H9 (cell line): ENCODE results near the gene MXI1. TPM values are rescaled to one million over a fixed set of nuclear protein-coding genes. Genes with fewer than 3 reads are reported as not detected.
A peak's percentile ranks its signal among the peaks of the same experiment; 100 is the strongest.

ENCODE experiments used
- DNase-seq: peaks from one replicate; pipeline ENCODE4 v3.0.0-alpha.2; 2017
- H2AFZ ChIP-seq: one replicate; pipeline ENCODE4 v1.6.1; 2013; ENCODE audit warnings: mild to moderate bottlenecking, low read length, control low read depth, moderate library complexity
- H2AK5ac ChIP-seq: 2 replicates; pipeline ENCODE4 v1.6.1; 2013; ENCODE audit warnings: low read length, control low read depth, mixed read lengths; ENCODE audit not compliant: insufficient read length
- H2BK120ac ChIP-seq: one replicate; pipeline ENCODE4 v1.6.1; 2013; ENCODE audit warnings: low read depth, mild to moderate bottlenecking, low read length, control low read depth, inconsistent platforms; ENCODE audit not compliant: poor library complexity, severe bottlenecking
- H2BK12ac ChIP-seq: 2 replicates; pipeline ENCODE4 v1.6.1; 2013; ENCODE audit warnings: low read length, control low read depth, mixed read lengths, low read depth; ENCODE audit not compliant: insufficient read length
- H2BK15ac ChIP-seq: 2 replicates; pipeline ENCODE4 v1.6.1; 2013; ENCODE audit warnings: low read depth, low read length, control low read depth
- H2BK20ac ChIP-seq: one replicate; pipeline ENCODE4 v1.6.1; 2013; ENCODE audit warnings: low read depth, mild to moderate bottlenecking, low read length, control low read depth, inconsistent platforms; ENCODE audit not compliant: poor library complexity, severe bottlenecking
- H2BK5ac ChIP-seq: 2 replicates; pipeline ENCODE4 v1.6.1; 2013; ENCODE audit warnings: low read length, control low read depth, mixed read lengths; ENCODE audit not compliant: insufficient read length
- H3K14ac ChIP-seq: 2 replicates; pipeline ENCODE4 v1.6.1; 2013; ENCODE audit warnings: low read length, control low read depth; ENCODE audit not compliant: insufficient read depth
- H3K18ac ChIP-seq: 2 replicates; pipeline ENCODE4 v1.6.1; 2013; ENCODE audit warnings: low read depth, mild to moderate bottlenecking, mixed read lengths, low read length, control low read depth; ENCODE audit not compliant: insufficient read length
- H3K23ac ChIP-seq: 2 replicates; pipeline ENCODE4 v1.6.1; 2013; ENCODE audit warnings: low read length, control low read depth, mixed read lengths, low read depth; ENCODE audit not compliant: insufficient read length
- H3K23me2 ChIP-seq: 2 replicates; pipeline ENCODE4 v1.6.1; 2013; ENCODE audit warnings: low read depth, mild to moderate bottlenecking, mixed read lengths, low read length, control low read depth; ENCODE audit not compliant: insufficient read length, poor library complexity, severe bottlenecking
- H3K27ac ChIP-seq: 2 replicates; pipeline ENCODE4 v1.5.1; 2013; ENCODE audit warnings: low read length, control low read depth, mixed read lengths, low read depth; ENCODE audit not compliant: insufficient read length
- H3K27me3 ChIP-seq: 2 replicates; pipeline ENCODE4 v1.6.1; 2013; ENCODE audit warnings: low read length, control low read depth, inconsistent platforms; ENCODE audit not compliant: insufficient read depth
- H3K4ac ChIP-seq: 2 replicates; pipeline ENCODE4 v1.6.1; 2013; ENCODE audit warnings: low read depth, mild to moderate bottlenecking, control low read depth, inconsistent platforms, low read length, moderate library complexity
- H3K4me1 ChIP-seq: 2 replicates; pipeline ENCODE4 v1.6.1; 2013; ENCODE audit warnings: low read length, control low read depth, inconsistent platforms; ENCODE audit not compliant: insufficient read depth
- H3K4me2 ChIP-seq: 2 replicates; pipeline ENCODE4 v1.6.1; 2013; ENCODE audit warnings: low read length, control low read depth, mixed read lengths; ENCODE audit not compliant: insufficient read length, insufficient read depth
- H3K56ac ChIP-seq: 2 replicates; pipeline ENCODE4 v1.6.1; 2013; ENCODE audit warnings: low read depth, mild to moderate bottlenecking, mixed read lengths, low read length, control low read depth; ENCODE audit not compliant: insufficient read length
- H3K79me1 ChIP-seq: 2 replicates; pipeline ENCODE4 v1.6.1; 2013; ENCODE audit warnings: low read depth, mild to moderate bottlenecking, moderate library complexity, low read length, control low read depth, inconsistent platforms; ENCODE audit not compliant: insufficient read depth, poor library complexity, severe bottlenecking
- H3K79me2 ChIP-seq: 2 replicates; pipeline ENCODE4 v1.6.1; 2013; ENCODE audit warnings: low read length, control low read depth, inconsistent platforms; ENCODE audit not compliant: insufficient read depth
- H3K9ac ChIP-seq: 2 replicates; pipeline ENCODE4 v1.6.1; 2013; ENCODE audit warnings: low read length, control low read depth, mixed read lengths; ENCODE audit not compliant: insufficient read length; ENCODE audit errors: extremely low read depth
- H3K9me3 ChIP-seq: one replicate; pipeline ENCODE4 v1.6.1; 2013; ENCODE audit warnings: low read depth, low read length, inconsistent platforms; ENCODE audit not compliant: control insufficient read depth
- H3T11ph ChIP-seq: one replicate; pipeline ENCODE4 v1.6.1; 2013; ENCODE audit warnings: mild to moderate bottlenecking, low read length, control low read depth, inconsistent platforms
- H4K20me1 ChIP-seq: one replicate; pipeline ENCODE4 v1.6.1; 2013; ENCODE audit not compliant: control insufficient read depth, insufficient read length, insufficient read depth
- H4K5ac ChIP-seq: 2 replicates; pipeline ENCODE4 v1.6.1; 2013; ENCODE audit warnings: low read depth, mild to moderate bottlenecking, mixed read lengths, low read length, control low read depth; ENCODE audit not compliant: insufficient read length
- H4K8ac ChIP-seq: replicated peaks from 2 replicates; pipeline ENCODE4 v1.6.1; 2013; ENCODE audit warnings: low read length, control low read depth, mixed read lengths, low read depth; ENCODE audit not compliant: insufficient read length
- H4K91ac ChIP-seq: 2 replicates; pipeline ENCODE4 v1.6.1; 2013; ENCODE audit warnings: low read depth, mild to moderate bottlenecking, moderate library complexity, mixed read lengths, low read length, control low read depth; ENCODE audit not compliant: insufficient read length
- H3K27ac Mint-ChIP-seq, 3 experiments: 2 replicates in 2 of 3; 3 replicates in 1 of 3; pipeline ENCODE4 v1.8.0; 2020 to 2021; ENCODE audit warnings: mixed read lengths in 3 of 3, mild to moderate bottlenecking in 1 of 3, moderate library complexity in 1 of 3
- H3K27me3 Mint-ChIP-seq: 2 replicates; pipeline ENCODE4 v1.8.0; 2021; ENCODE audit warnings: low read depth, mild to moderate bottlenecking, moderate library complexity, mixed read lengths
- H3K36me3 Mint-ChIP-seq, 3 experiments: 2 replicates in 2 of 3; 3 replicates in 1 of 3; pipeline ENCODE4 v1.8.0; 2020 to 2021; ENCODE audit warnings: low read depth in 3 of 3, mixed read lengths in 3 of 3; ENCODE audit not compliant: insufficient read depth in 1 of 3
- H3K4me1 Mint-ChIP-seq, 2 experiments: 2 replicates each; pipeline ENCODE4 v1.8.0; 2020; ENCODE audit warnings: mixed read lengths in 2 of 2
- H3K4me3 Mint-ChIP-seq, 2 experiments: 2 replicates in 1 of 2; 3 replicates in 1 of 2; pipeline ENCODE4 v1.8.0; 2020 to 2021; ENCODE audit warnings: mild to moderate bottlenecking in 2 of 2, mixed read lengths in 2 of 2, moderate library complexity in 1 of 2
- H3K9me3 Mint-ChIP-seq, 2 experiments: 2 replicates in 1 of 2; 3 replicates in 1 of 2; pipeline ENCODE4 v1.8.0; 2020; ENCODE audit warnings: mild to moderate bottlenecking in 2 of 2, mixed read lengths in 2 of 2, moderate library complexity in 1 of 2
- CTCF ChIP-seq: fragments of 200-600 bp; sonication (generic); conservative IDR thresholded peaks from 3 replicates; pipeline ENCODE4 v1.8.0; 2021; ENCODE audit warnings: antibody characterized with exemption, mild to moderate bottlenecking
- WGBS: extraction: QIAGEN DNeasy Blood & Tissue Kit; methylation state at CpG from one replicate; pipeline ENCODE4 v1.1.7; 2013; ENCODE audit warnings: missing lambda C conversion rate, low lambda C conversion rate, mixed read lengths; ENCODE audit not compliant: insufficient read length; ENCODE audit errors: extremely low coverage; 5-methylcytosine and 5-hydroxymethylcytosine counted together
- total RNA-seq: library from RNA; stranded (reverse); gene quantifications from 2 replicates; pipeline ENCODE4 v1.2.1, GENCODE V29; 2021

Gene MXI1
- total RNA-seq, 1 experiment from 2014 or later = 5.6 TPM

- no peaks in the 10 kb centered on the region; the same call in 1 of the 2 replicates for H3K27me3 Mint-ChIP-seq
- no CpG with 5 or more reads among the region's 10 CpGs for WGBS
- peaks cover 0 to 9% (median 6%) of the 10 kb centered on the region in 3 experiments; a peak in 2 of 7 replicates for H3K36me3 Mint-ChIP-seq
- Histone ChIP-seq H3K27me3 (no peaks in the 10 kb centered on the region), H3K79me1 (no peaks in the 10 kb centered on the region), H3K4ac (no peak overlapping the region), H3K4me1 (no peaks in the 10 kb centered on the region; the same call in 1 of the 2 replicates), H2AK5ac (no peak overlapping the region), H2AFZ (peak overlapping the region; percentile 91), H2BK20ac (no peak overlapping the region), H3K23ac (no peak overlapping the region), H3K18ac (no peak overlapping the region), H4K20me1 (no peaks in the 10 kb centered on the region), H3T11ph (no peak overlapping the region), H2BK12ac (no peak overlapping the region), H3K79me2 (no peaks in the 10 kb centered on the region), H2BK15ac (no peak overlapping the region), H4K91ac (no peak overlapping the region), H4K8ac (no peak overlapping the region), H3K14ac (no peak overlapping the region), H2BK120ac (no peak overlapping the region), H4K5ac (no peak overlapping the region), H3K9me3 (no peaks in the 10 kb centered on the region), H3K27ac (no peak overlapping the region), H3K4me2 (peak overlapping the region; percentile 18), H3K23me2 (no peaks in the 10 kb centered on the region), H3K56ac (no peak overlapping the region), H3K9ac (no peak overlapping the region), H2BK5ac (no peak overlapping the region)
- H3K4me1 Mint-ChIP-seq = peaks cover 19 to 20% of the 10 kb centered on the region in 2 experiments
- H3K9me3 Mint-ChIP-seq = peaks cover 11 to 12% of the 10 kb centered on the region in 2 experiments
- peak overlapping the region in 1 of 2 experiments; percentile 37; a peak in 1 of 5 replicates for H3K4me3 Mint-ChIP-seq
- TF ChIP-seq CTCF = peak; percentile 31; the same call in 1 of the 3 replicates
- peak; percentile 46 for DNase-seq
- H3K27ac Mint-ChIP-seq = peak overlapping the region in 2 of 3 experiments; percentile 26 to 86; a peak in 3 of 7 replicates
These were observed 128.8 kb downstream of the MXI1 start for GRCh38 chr10:110336111-110336721.

Other genes with a start within 250 kb of the MXI1 start
- 59.9 and 66.4 TPM in 2 replicates for gene ADD3, start 199.6 kb upstream of the MXI1 start, total RNA-seq
- 55.7 and 57.7 TPM in 2 replicates for gene SMNDC1, start 97.3 kb downstream of the MXI1 start, total RNA-seq